Upper lobe of left lung (tissue), 4 donors: ENCODE measurements around the gene CCBE1.

ENCODE experiments used
- EP300 ChIP-seq, 4 donors: sonication (generic); formaldehyde crosslinking; IDR thresholded peaks; one replicate each; pipeline ENCODE4 v1.5.1; 2017; ENCODE audit warnings: antibody characterized with exemption in 4 of 4, control low read depth in 2 of 4
- POLR2A ChIP-seq, 4 donors: fragments of 450-650 bp; IDR thresholded peaks; one replicate each; pipeline ENCODE4 v1.5.1; 2016 to 2017; ENCODE audit warnings: antibody characterized with exemption in 4 of 4, mild to moderate bottlenecking in 2 of 4
- TF ChIP-seq, protein P1 (sequence below), 6 experiments: fragments of 450-650 bp in 4 of 6; fragments of 200-600 bp in 2 of 6; sonication (generic) in 2 of 6; IDR thresholded peaks; one replicate each; pipeline ENCODE4 v1.5.1; 2016 to 2019; ENCODE audit warnings: antibody characterized with exemption in 6 of 6

DNA sequence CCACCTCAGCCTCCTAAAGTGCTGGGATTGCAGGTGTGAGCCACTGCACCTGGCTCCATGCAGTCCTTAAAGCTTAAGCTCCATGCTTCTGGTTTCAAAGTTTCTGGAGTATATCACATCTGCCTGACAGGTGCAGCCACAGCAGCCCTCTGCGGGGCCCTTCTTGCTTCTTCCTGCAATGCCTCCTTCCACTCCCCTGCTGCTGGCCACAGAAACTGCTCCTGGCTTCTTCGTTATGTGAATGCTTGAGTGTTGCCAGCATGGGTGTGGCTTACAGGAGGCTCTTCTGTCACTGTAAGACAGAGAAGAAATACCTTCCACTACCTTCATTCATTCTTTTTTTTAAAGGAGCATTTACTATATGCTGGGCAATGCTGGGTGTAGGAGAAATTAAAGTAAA lies 10.1 kb upstream of the CCBE1 start:
- TF ChIP-seq, protein P1, sequence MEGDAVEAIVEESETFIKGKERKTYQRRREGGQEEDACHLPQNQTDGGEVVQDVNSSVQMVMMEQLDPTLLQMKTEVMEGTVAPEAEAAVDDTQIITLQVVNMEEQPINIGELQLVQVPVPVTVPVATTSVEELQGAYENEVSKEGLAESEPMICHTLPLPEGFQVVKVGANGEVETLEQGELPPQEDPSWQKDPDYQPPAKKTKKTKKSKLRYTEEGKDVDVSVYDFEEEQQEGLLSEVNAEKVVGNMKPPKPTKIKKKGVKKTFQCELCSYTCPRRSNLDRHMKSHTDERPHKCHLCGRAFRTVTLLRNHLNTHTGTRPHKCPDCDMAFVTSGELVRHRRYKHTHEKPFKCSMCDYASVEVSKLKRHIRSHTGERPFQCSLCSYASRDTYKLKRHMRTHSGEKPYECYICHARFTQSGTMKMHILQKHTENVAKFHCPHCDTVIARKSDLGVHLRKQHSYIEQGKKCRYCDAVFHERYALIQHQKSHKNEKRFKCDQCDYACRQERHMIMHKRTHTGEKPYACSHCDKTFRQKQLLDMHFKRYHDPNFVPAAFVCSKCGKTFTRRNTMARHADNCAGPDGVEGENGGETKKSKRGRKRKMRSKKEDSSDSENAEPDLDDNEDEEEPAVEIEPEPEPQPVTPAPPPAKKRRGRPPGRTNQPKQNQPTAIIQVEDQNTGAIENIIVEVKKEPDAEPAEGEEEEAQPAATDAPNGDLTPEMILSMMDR (IDR thresholded peaks at IDR 0.05), result no peak
- no peak for TF ChIP-seq POLR2A (IDR thresholded peaks at IDR 0.05)
- TF ChIP-seq EP300 (IDR thresholded peaks at IDR 0.05), result no peak
